ENCODE data around the gene ATAD3A. TPM values are rescaled to one million over a fixed set of nuclear protein-coding genes. Genes with fewer than 3 reads are reported as not detected.

The ATAD3A gene
- total and polyA plus RNA-seq, 9 of the 15 experiments (the other 6 are each of a cell fraction or from before 2014, with no cell fraction given): 0.10 to 173 (median 36.7) TPM

DNA sequence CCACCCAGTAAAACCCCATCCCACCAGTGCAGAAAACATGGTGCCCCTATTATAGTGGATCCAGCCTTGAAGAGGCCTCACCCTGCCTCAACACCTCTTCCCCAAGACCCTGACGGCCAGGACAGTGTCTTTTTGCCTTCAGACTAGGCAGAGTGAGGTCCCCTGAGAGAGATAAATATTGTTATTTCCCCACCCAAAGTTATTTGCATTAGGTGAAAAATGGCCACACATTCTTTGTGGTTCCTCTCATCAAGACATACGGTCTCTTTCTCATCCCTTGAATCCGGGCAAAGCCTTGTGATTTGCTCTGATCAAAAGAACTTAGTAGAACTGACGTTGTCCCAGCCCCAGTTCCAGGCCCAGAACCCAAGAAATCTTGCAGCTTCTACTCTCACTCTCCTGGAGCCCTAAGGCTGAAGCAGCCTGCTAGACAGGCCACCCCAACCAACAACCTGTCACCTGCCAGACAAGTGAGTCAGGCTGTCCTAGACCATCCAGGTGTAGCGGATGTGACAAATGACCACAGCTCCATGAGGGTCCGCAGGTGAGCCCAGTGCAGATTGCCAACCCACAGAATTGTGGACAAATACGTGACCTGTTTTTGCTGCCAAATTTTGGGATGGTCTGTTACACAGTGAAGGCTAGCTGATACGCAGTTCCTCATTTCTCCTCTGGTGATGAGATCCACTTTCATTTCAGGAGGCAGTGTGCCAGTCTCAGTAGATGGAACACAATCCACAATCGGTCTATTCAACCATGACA, 70.8 kb downstream of the ATAD3A start:
- no peak for DNase-seq (ENCODE audit: extremely low read depth in 1 of 4, low spot score in 3 of 4)
- POLR2A ChIA-PET: interaction anchor here (0.7 to 0.9 kb wide), 3 partner anchors 9 to 26 kb away, joined by 3 to 4 read pairs (median 3); no protein-coding TSS in a partner anchor
- CTCF ChIA-PET (ENCODE audit: low intra/inter-chr PET ratio): no interaction called here
- TF ChIP-seq PYGO2 (tag; IDR thresholded peaks at IDR 0.05) (no peak), SPI1 (IDR thresholded peaks at IDR 0.05; ENCODE audit: borderline replicate concordance, low read depth, low read length) (peak; percentile 89), ZBTB17 (CRISPR knock-in tag; IDR thresholded peaks at IDR 0.05) (no peak), BCOR (IDR thresholded peaks at IDR 0.05) (0 out of 2 replicates have a peak, but pooled peaks have one; percentile 31)
- intact Hi-C loops (cut with micrococcal nuclease) (no loop called here), in situ Hi-C loops (cut with MboI) (no loop called here)
- BruUV-seq (replicated peaks): no TSS peak
- 16% methylated on average over 9 of the region's 9 CpGs for WGBS (ENCODE audit: insufficient coverage, low coverage, missing lambda C conversion rate)
- no peaks in the 10 kb centered on the region for H4K20me1 ChIP-seq (replicated peaks; ENCODE audit: control insufficient read depth, insufficient read depth, low read length)
- no peaks in the 10 kb centered on the region for H3K9me3 ChIP-seq (replicated peaks; ENCODE audit: control insufficient read depth, insufficient read depth, low read depth, low read length)
- H3K4me2 ChIP-seq (ENCODE audit: insufficient read depth, low read length): 0 out of 2 replicates have a peak overlapping the region, but pooled peaks have one; percentile 6
- H3K79me2 ChIP-seq (ENCODE audit: control insufficient read depth, insufficient read depth, low read length): no peaks in the 10 kb centered on the region
- H3K9ac ChIP-seq (ENCODE audit: insufficient read depth in 1 of 2, low read depth in 2 of 2, low read length in 2 of 2): no peak overlapping the region
- no peak for FAIRE-seq
- no peak for ATAC-seq
- no peak overlapping the region for H3K4me3 ChIP-seq
- no peaks in the 10 kb centered on the region for H3K9me1 ChIP-seq (ENCODE audit: control insufficient read depth, insufficient read depth, low read length)
- no peaks in the 10 kb centered on the region for H3K36me3 ChIP-seq (ENCODE audit: control insufficient read depth, insufficient read depth, low read length)
- no peak overlapping the region for H3K27ac ChIP-seq (ENCODE audit: extremely low read depth, low read depth, low read length)
- peaks cover 11 to 24% of the 10 kb centered on the region in 2 experiments; a peak in 4 of 5 replicates for H3K27me3 ChIP-seq (ENCODE audit: control insufficient read depth in 2 of 2, insufficient read depth in 2 of 2, low read length in 2 of 2)
- H2AFZ ChIP-seq (ENCODE audit: low read depth, low read length): peak overlapping the region; percentile 39; the same call in 1 of the 2 replicates
- peaks cover 5 to 20% of the 10 kb centered on the region in 2 experiments; a peak in 4 of 5 replicates for H3K4me1 ChIP-seq (replicated peaks in 1 of 2; ENCODE audit: control insufficient read depth in 2 of 2, insufficient read depth in 2 of 2, low read length in 2 of 2)

Measured in K562 (cell line).